Calu3 (cell line): ENCODE data around the gene PDE6A. TPM values are rescaled to one million over a fixed set of nuclear protein-coding genes. Genes with fewer than 3 reads are reported as not detected.

ENCODE experiments used
- BruUV-seq: library from RNA; stranded (reverse); fragments of 400-500 nt; replicated peaks from 2 replicates; lab custom pipeline; 2021; lab: Mats Ljungman, UMichigan
- CTCF ChIA-PET: fragments of 300-600 bp; sonication (Branson Sonifier 250); formaldehyde crosslinking; loops from one replicate; lab custom pipeline; 2022; ENCODE audit warnings: antibody characterized with exemption; lab: Charles Lee
- DNase-seq: peaks from one replicate; pipeline ENCODE4 v3.0.0; 2022
- H3K27ac Mint-ChIP-seq: one replicate; pipeline ENCODE4 v1.8.0; 2022; ENCODE audit warnings: mixed read lengths; ENCODE audit not compliant: unreplicated experiment
- H3K27me3 Mint-ChIP-seq: one replicate; pipeline ENCODE4 v1.8.0; 2022; ENCODE audit warnings: mixed read lengths; ENCODE audit not compliant: unreplicated experiment
- H3K36me3 Mint-ChIP-seq: one replicate; pipeline ENCODE4 v1.8.0; 2022; ENCODE audit warnings: mild to moderate bottlenecking, moderate library complexity, mixed read lengths; ENCODE audit not compliant: insufficient read depth, unreplicated experiment
- H3K4me1 Mint-ChIP-seq: one replicate; pipeline ENCODE4 v1.8.0; 2022; ENCODE audit warnings: mild to moderate bottlenecking, low read depth, mixed read lengths; ENCODE audit not compliant: unreplicated experiment
- H3K4me3 Mint-ChIP-seq: one replicate; pipeline ENCODE4 v1.8.0; 2022; ENCODE audit warnings: mild to moderate bottlenecking, low read depth, moderate library complexity, mixed read lengths; ENCODE audit not compliant: unreplicated experiment
- H3K9me3 Mint-ChIP-seq: one replicate; pipeline ENCODE4 v1.8.0; 2022; ENCODE audit warnings: low read depth, mixed read lengths; ENCODE audit not compliant: unreplicated experiment
- intact Hi-C: fragments of 100-400 bp; cut with micrococcal nuclease; formaldehyde crosslinking; loops from one replicate; pipeline ENCODE4 v1.10.0; 2022; ENCODE audit not compliant: unreplicated experiment
- total RNA-seq: library from RNA; stranded (reverse); gene quantifications from 2 replicates; pipeline ENCODE4 v1.2.3, GENCODE V29; 2022
- TF ChIP-seq, protein P1 (sequence below): fragments of 200-600 bp; IDR thresholded peaks from one replicate; pipeline ENCODE4 v1.8.0; 2022; ENCODE audit warnings: antibody characterized with exemption; ENCODE audit not compliant: unreplicated experiment

The PDE6A gene
- total RNA-seq, 1 experiment from 2014 or later: not detected

GRCh38 chr5:149870697-149871096, 73.9 kb downstream of the PDE6A start:
- Mint-ChIP-seq H3K27ac (no peak overlapping the region), H3K36me3 (no peaks in the 10 kb centered on the region), H3K4me3 (no peak overlapping the region), H3K9me3 (peaks cover 5% of the 10 kb centered on the region), H3K27me3 (peaks cover 36% of the 10 kb centered on the region), H3K4me1 (peaks cover 7% of the 10 kb centered on the region)
- BruUV-seq: no TSS peak
- DNase-seq: no peak
- intact Hi-C loops: no loop called here
- TF ChIP-seq, protein P1, sequence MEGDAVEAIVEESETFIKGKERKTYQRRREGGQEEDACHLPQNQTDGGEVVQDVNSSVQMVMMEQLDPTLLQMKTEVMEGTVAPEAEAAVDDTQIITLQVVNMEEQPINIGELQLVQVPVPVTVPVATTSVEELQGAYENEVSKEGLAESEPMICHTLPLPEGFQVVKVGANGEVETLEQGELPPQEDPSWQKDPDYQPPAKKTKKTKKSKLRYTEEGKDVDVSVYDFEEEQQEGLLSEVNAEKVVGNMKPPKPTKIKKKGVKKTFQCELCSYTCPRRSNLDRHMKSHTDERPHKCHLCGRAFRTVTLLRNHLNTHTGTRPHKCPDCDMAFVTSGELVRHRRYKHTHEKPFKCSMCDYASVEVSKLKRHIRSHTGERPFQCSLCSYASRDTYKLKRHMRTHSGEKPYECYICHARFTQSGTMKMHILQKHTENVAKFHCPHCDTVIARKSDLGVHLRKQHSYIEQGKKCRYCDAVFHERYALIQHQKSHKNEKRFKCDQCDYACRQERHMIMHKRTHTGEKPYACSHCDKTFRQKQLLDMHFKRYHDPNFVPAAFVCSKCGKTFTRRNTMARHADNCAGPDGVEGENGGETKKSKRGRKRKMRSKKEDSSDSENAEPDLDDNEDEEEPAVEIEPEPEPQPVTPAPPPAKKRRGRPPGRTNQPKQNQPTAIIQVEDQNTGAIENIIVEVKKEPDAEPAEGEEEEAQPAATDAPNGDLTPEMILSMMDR: no peak
- CTCF ChIA-PET: interaction anchor here (0.7 kb wide), 1 partner anchor 69 kb away, joined by 4 read pairs; no protein-coding TSS in a partner anchor

DNA sequence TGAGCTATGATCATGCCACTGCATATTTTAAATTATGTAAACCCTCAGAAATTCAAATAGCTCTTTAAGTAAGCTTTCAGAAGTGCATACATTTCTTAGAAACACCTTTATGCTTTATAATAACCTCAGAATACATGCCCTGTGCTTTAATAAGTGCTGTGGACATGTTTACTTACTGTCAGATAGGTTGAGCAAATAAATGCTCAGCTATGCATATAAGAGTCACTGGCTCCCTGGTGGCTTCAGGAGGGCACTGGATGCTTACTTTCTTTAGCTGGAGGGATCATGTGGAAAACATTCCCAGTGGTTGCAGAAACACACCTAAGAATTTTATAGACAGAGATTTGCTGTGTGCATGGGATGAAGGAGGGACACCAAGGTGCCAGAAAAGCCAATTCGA, 74.4 kb downstream of the PDE6A start:
- CTCF ChIA-PET: no interaction called here
- Mint-ChIP-seq H3K36me3 (no peaks in the 10 kb centered on the region), H3K4me1 (peaks cover 7% of the 10 kb centered on the region), H3K27me3 (peaks cover 36% of the 10 kb centered on the region), H3K9me3 (peaks cover 5% of the 10 kb centered on the region), H3K27ac (no peak overlapping the region), H3K4me3 (no peak overlapping the region)
- TF ChIP-seq, protein P1: no peak
- intact Hi-C loops: no loop called here
- DNase-seq: no peak
- no TSS peak for BruUV-seq

DNA sequence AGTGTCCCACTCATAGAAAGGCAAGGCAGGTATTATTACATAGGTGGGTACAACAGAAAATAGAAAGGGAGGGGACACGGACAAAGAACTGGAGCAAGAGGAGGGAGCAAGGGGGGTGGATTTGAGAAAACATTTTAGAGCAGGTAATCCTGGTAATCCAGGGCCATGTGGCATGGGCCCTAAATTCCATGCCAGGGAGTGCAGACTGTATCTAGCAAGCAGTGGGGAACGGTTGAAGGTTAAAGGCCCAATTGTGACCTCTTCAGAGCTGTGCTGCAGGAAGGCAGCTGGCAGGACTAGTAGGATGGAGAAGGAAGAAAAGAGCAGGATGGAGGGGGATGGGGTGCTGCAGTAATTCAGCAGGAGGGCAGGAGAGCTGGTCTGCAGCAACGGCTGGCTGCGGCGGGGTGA, 75.2 kb downstream of the PDE6A start:
- no peak for DNase-seq
- H3K36me3 Mint-ChIP-seq: no peaks in the 10 kb centered on the region
- CTCF ChIA-PET: no interaction called here
- TF ChIP-seq, protein P1: no peak
- peaks cover 36% of the 10 kb centered on the region for H3K27me3 Mint-ChIP-seq
- intact Hi-C loops: no loop called here
- BruUV-seq: no TSS peak
- H3K27ac Mint-ChIP-seq: no peak overlapping the region
- no peak overlapping the region for H3K4me3 Mint-ChIP-seq
- peaks cover 5% of the 10 kb centered on the region for H3K9me3 Mint-ChIP-seq
- peaks cover 7% of the 10 kb centered on the region for H3K4me1 Mint-ChIP-seq

- CTCF ChIA-PET: interaction anchor here (0.9 kb wide), 1 partner anchor 9 kb away, joined by 6 read pairs; no protein-coding TSS in a partner anchor
- TF ChIP-seq, protein P1: no peak
These were observed 78.8 kb downstream of the PDE6A start for GRCh38 chr5:149865746-149866145.

More at GRCh38 chr5:149865746-149866145, 78.8 kb downstream of the PDE6A start:
- no peak for DNase-seq
- Mint-ChIP-seq H3K4me3 (no peak overlapping the region), H3K9me3 (peaks cover 5% of the 10 kb centered on the region), H3K27ac (no peak overlapping the region), H3K4me1 (peaks cover 5% of the 10 kb centered on the region), H3K36me3 (no peaks in the 10 kb centered on the region), H3K27me3 (peaks cover 19% of the 10 kb centered on the region)
- intact Hi-C loops: no loop called here
- BruUV-seq: no TSS peak
